Karpas-422 (cell line): ENCODE measurements around the gene SPOCK2. TPM values are rescaled to one million over a fixed set of nuclear protein-coding genes. Genes with fewer than 3 reads are reported as not detected.
A peak's percentile ranks its signal among the peaks of the same experiment; 100 is the strongest.

ENCODE experiments used
- DNase-seq: peaks from one replicate; pipeline ENCODE4 v3.0.0-alpha.2; 2015
- H2AFZ ChIP-seq: fragments of 200-600 bp; sonication (generic); 2 replicates; pipeline ENCODE4 v1.6.1; 2014; ENCODE audit warnings: antibody characterized with exemption, low read length, mixed read lengths
- H3K27ac ChIP-seq: fragments of 200-600 bp; sonication (generic); 2 replicates; pipeline ENCODE4 v1.5.1; 2014; ENCODE audit warnings: mild to moderate bottlenecking, low read length, moderate library complexity
- H3K27me3 ChIP-seq: fragments of 200-600 bp; sonication (generic); 2 replicates; pipeline ENCODE4 v1.6.1; 2014; ENCODE audit warnings: low read length, mixed read lengths
- H3K36me3 ChIP-seq: fragments of 200-600 bp; sonication (generic); 2 replicates; pipeline ENCODE4 v1.6.1; 2014; ENCODE audit warnings: low read length, mixed read lengths; ENCODE audit not compliant: insufficient read depth
- H3K4me1 ChIP-seq: fragments of 200-600 bp; sonication (generic); 2 replicates; pipeline ENCODE4 v1.6.1; 2014; ENCODE audit warnings: mild to moderate bottlenecking, low read length, mixed read lengths
- H3K4me2 ChIP-seq: fragments of 200-600 bp; sonication (generic); 2 replicates; pipeline ENCODE4 v1.6.1; 2014; ENCODE audit warnings: low read length, low read depth, mild to moderate bottlenecking; ENCODE audit not compliant: poor library complexity, severe bottlenecking
- H3K4me3 ChIP-seq: fragments of 200-600 bp; sonication (generic); 2 replicates; pipeline ENCODE4 v1.5.1; 2014; ENCODE audit warnings: mild to moderate bottlenecking, antibody characterized with exemption, low read length, mixed read lengths
- H3K79me2 ChIP-seq: fragments of 200-600 bp; sonication (generic); 2 replicates; pipeline ENCODE4 v1.6.1; 2014; ENCODE audit warnings: mild to moderate bottlenecking, low read length, mixed read lengths
- H3K9ac ChIP-seq: fragments of 200-600 bp; sonication (generic); 2 replicates; pipeline ENCODE4 v1.6.0; 2014; ENCODE audit warnings: low read length
- H3K9me2 ChIP-seq: fragments of 200-600 bp; sonication (generic), shearing (Covaris generic); replicated peaks from 2 replicates; pipeline ENCODE4 v1.6.0; 2014; ENCODE audit warnings: mild to moderate bottlenecking, low read length, moderate library complexity; ENCODE audit not compliant: insufficient read depth
- H3K9me3 ChIP-seq: fragments of 300-700, 200-600 bp; sonication (generic); 2 replicates; pipeline ENCODE4 v1.6.1; 2014; ENCODE audit warnings: low read length, mixed read lengths
- H4K20me1 ChIP-seq: fragments of 200-600 bp; sonication (generic); 2 replicates; pipeline ENCODE4 v1.6.1; 2014; ENCODE audit warnings: mild to moderate bottlenecking, antibody characterized with exemption, low read length, low read depth; ENCODE audit not compliant: insufficient read depth
- total RNA-seq: library from RNA; depleted of rRNA; stranded (reverse); fragments of >200 nt; shearing (Covaris generic); gene quantifications from 2 replicates; pipeline ENCODE4 v1.2.3, GENCODE V29; 2014; ENCODE audit warnings: low replicate concordance

The SPOCK2 gene
- total RNA-seq, 1 experiment from 2014 or later = not detected

- Histone ChIP-seq H3K36me3 (no peaks in the 10 kb centered on the region), H3K79me2 (no peaks in the 10 kb centered on the region), H3K9ac (no peak overlapping the region), H2AFZ (no peak overlapping the region), H3K4me1 (peaks cover 15% of the 10 kb centered on the region), H3K4me2 (peak overlapping the region; percentile 36), H3K9me3 (no peaks in the 10 kb centered on the region), H4K20me1 (no peaks in the 10 kb centered on the region), H3K4me3 (no peak overlapping the region), H3K27ac (no peak overlapping the region), H3K9me2 (no peaks in the 10 kb centered on the region), H3K27me3 (no peaks in the 10 kb centered on the region)
- no peak for DNase-seq
These were observed 1.3 kb upstream of the SPOCK2 start for GRCh38 chr10:72089618-72090017.

- Histone ChIP-seq H3K9me2 (no peaks in the 10 kb centered on the region), H3K9ac (no peak overlapping the region), H3K9me3 (no peaks in the 10 kb centered on the region), H4K20me1 (no peaks in the 10 kb centered on the region), H3K4me2 (peak overlapping the region; percentile 36), H2AFZ (no peak overlapping the region), H3K4me3 (no peak overlapping the region), H3K36me3 (no peaks in the 10 kb centered on the region), H3K4me1 (peaks cover 15% of the 10 kb centered on the region), H3K27ac (no peak overlapping the region), H3K27me3 (no peaks in the 10 kb centered on the region), H3K79me2 (no peaks in the 10 kb centered on the region)
- no peak for DNase-seq
These were observed 681 bp upstream of the SPOCK2 start for GRCh38 chr10:72088889-72089575.

GRCh38 chr10:72087392-72087968, 871 bp downstream of the SPOCK2 start:
- Histone ChIP-seq H3K79me2 (no peaks in the 10 kb centered on the region), H3K9me3 (no peaks in the 10 kb centered on the region), H3K4me2 (no peak overlapping the region), H3K27ac (no peak overlapping the region), H4K20me1 (no peaks in the 10 kb centered on the region), H3K9me2 (no peaks in the 10 kb centered on the region), H2AFZ (no peak overlapping the region), H3K4me1 (peaks cover 15% of the 10 kb centered on the region), H3K4me3 (no peak overlapping the region), H3K36me3 (no peaks in the 10 kb centered on the region), H3K27me3 (no peaks in the 10 kb centered on the region), H3K9ac (no peak overlapping the region)
- no peak for DNase-seq

- no peak overlapping the region for H3K4me2 ChIP-seq
- H2AFZ ChIP-seq = no peak overlapping the region
- H3K9me3 ChIP-seq = no peaks in the 10 kb centered on the region
- peaks cover 15% of the 10 kb centered on the region for H3K4me1 ChIP-seq
- H3K9me2 ChIP-seq = no peaks in the 10 kb centered on the region
- no peaks in the 10 kb centered on the region for H3K27me3 ChIP-seq
- H3K36me3 ChIP-seq = no peaks in the 10 kb centered on the region
- no peak for DNase-seq
- no peaks in the 10 kb centered on the region for H4K20me1 ChIP-seq
- no peak overlapping the region for H3K27ac ChIP-seq
- no peak overlapping the region for H3K4me3 ChIP-seq
- no peaks in the 10 kb centered on the region for H3K79me2 ChIP-seq
- H3K9ac ChIP-seq = no peak overlapping the region
These were observed 1.6 kb downstream of the SPOCK2 start for GRCh38 chr10:72086466-72087391.

GRCh38 chr10:72085864-72086465, 2.4 kb downstream of the SPOCK2 start:
- no peak overlapping the region for H3K4me3 ChIP-seq
- DNase-seq = no peak
- H2AFZ ChIP-seq = no peak overlapping the region
- H4K20me1 ChIP-seq = no peaks in the 10 kb centered on the region
- no peaks in the 10 kb centered on the region for H3K9me3 ChIP-seq
- no peaks in the 10 kb centered on the region for H3K27me3 ChIP-seq
- H3K27ac ChIP-seq = no peak overlapping the region
- H3K4me1 ChIP-seq = peaks cover 15% of the 10 kb centered on the region
- H3K9me2 ChIP-seq = no peaks in the 10 kb centered on the region
- no peaks in the 10 kb centered on the region for H3K36me3 ChIP-seq
- H3K9ac ChIP-seq = no peak overlapping the region
- no peak overlapping the region for H3K4me2 ChIP-seq
- H3K79me2 ChIP-seq = no peaks in the 10 kb centered on the region

- Histone ChIP-seq H3K4me1 (peaks cover 15% of the 10 kb centered on the region), H3K9me2 (no peaks in the 10 kb centered on the region), H2AFZ (no peak overlapping the region), H3K4me3 (no peak overlapping the region), H3K4me2 (no peak overlapping the region), H3K36me3 (no peaks in the 10 kb centered on the region), H3K27me3 (no peaks in the 10 kb centered on the region), H3K27ac (no peak overlapping the region), H3K9ac (no peak overlapping the region), H3K79me2 (no peaks in the 10 kb centered on the region), H4K20me1 (no peaks in the 10 kb centered on the region), H3K9me3 (no peaks in the 10 kb centered on the region)
- DNase-seq = no peak
These were observed 3.2 kb downstream of the SPOCK2 start for GRCh38 chr10:72085166-72085565.

- Histone ChIP-seq H4K20me1 (no peaks in the 10 kb centered on the region), H3K9me2 (no peaks in the 10 kb centered on the region), H3K36me3 (no peaks in the 10 kb centered on the region), H3K4me3 (no peak overlapping the region), H2AFZ (no peak overlapping the region), H3K27ac (no peak overlapping the region), H3K27me3 (no peaks in the 10 kb centered on the region), H3K9me3 (no peaks in the 10 kb centered on the region), H3K4me2 (no peak overlapping the region), H3K9ac (no peak overlapping the region), H3K79me2 (no peaks in the 10 kb centered on the region), H3K4me1 (peaks cover 10% of the 10 kb centered on the region)
- DNase-seq = no peak
These were observed 4.4 kb downstream of the SPOCK2 start for GRCh38 chr10:72083790-72084459.
